HG02870 (cell line): Measurements from ENCODE around the gene TNFRSF4.
"Not testable (repeated sequence)": the region's sequence is repeated elsewhere in the genome, so short reads cannot be mapped to it uniquely, and the experiment has no call there.

Source experiments
- ATAC-seq: cut with Tn5 transposase; IDR thresholded peaks from one replicate; pipeline ENCODE4 v1.9.1; 2021; ENCODE audit warnings: mild to moderate bottlenecking, moderate library complexity; ENCODE audit not compliant: unreplicated experiment

Gene TNFRSF4

GRCh38 chr1:1183833-1184775 is 29.8 kb downstream of the TNFRSF4 start:
- no peak for ATAC-seq

GRCh38 chr1:1183221-1183747 is 30.7 kb downstream of the TNFRSF4 start:
- ATAC-seq = no peak

GRCh38 chr1:1182491-1183220 is 31.3 kb downstream of the TNFRSF4 start:
- ATAC-seq = no peak

GRCh38 chr1:1181938-1182410 is 32.0 kb downstream of the TNFRSF4 start:
- ATAC-seq = no peak

GRCh38 chr1:1181129-1181937 is 32.6 kb downstream of the TNFRSF4 start:
- no peak for ATAC-seq

- ATAC-seq = no peak
Observed at GRCh38 chr1:1179983-1180861, 33.7 kb downstream of the TNFRSF4 start.

GRCh38 chr1:1179346-1179982 is 34.5 kb downstream of the TNFRSF4 start:
- ATAC-seq = no peak

- no peak for ATAC-seq
Observed at GRCh38 chr1:1178794-1179331, 35.1 kb downstream of the TNFRSF4 start.

- no peak for ATAC-seq
Observed at GRCh38 chr1:1177452-1178206, 36.3 kb downstream of the TNFRSF4 start.

GRCh38 chr1:1176931-1177330 is 37.0 kb downstream of the TNFRSF4 start:
- ATAC-seq = no peak

GRCh38 chr1:1176063-1176761 is 37.7 kb downstream of the TNFRSF4 start:
- ATAC-seq = not testable (repeated sequence)

GRCh38 chr1:1175221-1176062 is 38.5 kb downstream of the TNFRSF4 start:
- ATAC-seq = no peak

GRCh38 chr1:1173793-1174415 is 40.0 kb downstream of the TNFRSF4 start, which contains the start of gene TTLL10:
Gene TTLL10, plus strand, starts transcription at chr1:1173880. Its CDS starts 5,336 bp downstream, at chr1:1179216.
- no peak for ATAC-seq

- no peak for ATAC-seq
Observed at GRCh38 chr1:1173061-1173792, 40.7 kb downstream of the TNFRSF4 start.

GRCh38 chr1:1171546-1172340 is 42.2 kb downstream of the TNFRSF4 start:
- ATAC-seq = no peak
